IMR-90 (cell line): ENCODE measurements around the gene ID2. TPM values are rescaled to one million over a fixed set of nuclear protein-coding genes. Genes with fewer than 3 reads are reported as not detected.

Experiments used
- ATAC-seq: fragments of 200-7000 bp; cut with Tn5 transposase; 2 replicates; pipeline ENCODE4 v1.9.1; 2020; ENCODE audit warnings: low read depth, mild to moderate bottlenecking, moderate library complexity
- BruUV-seq: library from RNA; stranded (reverse); fragments of 400-500 nt; replicated peaks from 2 replicates; lab custom pipeline; 2021; lab: Mats Ljungman, UMichigan
- CTCF ChIA-PET: fragments of 300-600 bp; formaldehyde crosslinking; extraction: SDS; loops from one replicate; lab custom pipeline; 2021; ENCODE audit warnings: antibody characterized with exemption; lab: Yijun Ruan, JAX
- POLR2A ChIA-PET: fragments of 300-600 bp; sonication (Branson Sonifier 250); formaldehyde crosslinking; loops from one replicate; lab custom pipeline; 2022; ENCODE audit warnings: antibody characterized with exemption; ENCODE audit not compliant: unreplicated experiment; lab: Charles Lee
- DNase-seq: peaks from one replicate; pipeline ENCODE4 v3.0.0; 2013
- H2AFZ ChIP-seq: replicated peaks from 2 replicates; pipeline ENCODE3; 2013; ENCODE audit warnings: low read length, mild to moderate bottlenecking; ENCODE audit not compliant: poor library complexity
- H2AK5ac ChIP-seq: 2 replicates; pipeline ENCODE4 v1.6.1; 2013; ENCODE audit warnings: low read depth, low read length, inconsistent platforms
- H2AK9ac ChIP-seq: replicated peaks from 2 replicates; pipeline ENCODE3; 2013; ENCODE audit warnings: mild to moderate bottlenecking, low read depth, low read length, moderate library complexity; ENCODE audit not compliant: poor library complexity
- H2BK120ac ChIP-seq: 2 replicates; pipeline ENCODE4 v1.6.1; 2013; ENCODE audit warnings: low read depth, low read length, inconsistent platforms
- H2BK15ac ChIP-seq: 3 replicates; pipeline ENCODE4 v1.6.1; 2013; ENCODE audit warnings: low read depth, low read length, inconsistent platforms
- H2BK20ac ChIP-seq: 2 replicates; pipeline ENCODE4 v1.6.1; 2013; ENCODE audit warnings: low read depth, mild to moderate bottlenecking, inconsistent platforms, low read length, moderate library complexity
- H2BK5ac ChIP-seq: 2 replicates; pipeline ENCODE4 v1.6.1; 2013; ENCODE audit warnings: mild to moderate bottlenecking, low read depth, low read length, inconsistent platforms; ENCODE audit not compliant: poor library complexity, severe bottlenecking
- H3K14ac ChIP-seq: replicated peaks from 2 replicates; pipeline ENCODE4 v1.6.1; 2013; ENCODE audit warnings: low read depth, low read length, inconsistent platforms
- H3K18ac ChIP-seq: 2 replicates; pipeline ENCODE4 v1.6.1; 2013; ENCODE audit warnings: low read depth, low read length, control low read depth
- H3K23ac ChIP-seq: 2 replicates; pipeline ENCODE4 v1.6.1; 2013; ENCODE audit warnings: low read depth, low read length, inconsistent platforms
- H3K27ac ChIP-seq: 2 replicates; pipeline ENCODE4 v1.5.1; 2013; ENCODE audit warnings: mild to moderate bottlenecking, control low read depth, low read length; ENCODE audit not compliant: insufficient read depth
- H3K27me3 ChIP-seq: 2 replicates; pipeline ENCODE4 v1.6.1; 2013; ENCODE audit warnings: low read length; ENCODE audit not compliant: control insufficient read depth, insufficient read depth
- H3K36me3 ChIP-seq: 2 replicates; pipeline ENCODE4 v1.6.1; 2013; ENCODE audit warnings: low read length, mixed read lengths; ENCODE audit not compliant: control insufficient read depth, insufficient read depth
- H3K4ac ChIP-seq: 2 replicates; pipeline ENCODE4 v1.6.1; 2013; ENCODE audit warnings: low read depth, low read length, inconsistent platforms
- H3K4me1 ChIP-seq: 2 replicates; pipeline ENCODE4 v1.6.1; 2013; ENCODE audit warnings: low read length, mixed read lengths; ENCODE audit not compliant: control insufficient read depth, insufficient read depth
- H3K4me2 ChIP-seq: 2 replicates; pipeline ENCODE4 v1.6.1; 2013; ENCODE audit warnings: low read depth, mild to moderate bottlenecking, control low read depth, low read length, moderate library complexity
- H3K4me3 ChIP-seq: 2 replicates; pipeline ENCODE4 v1.5.1; 2013; ENCODE audit warnings: low read depth, mild to moderate bottlenecking, control low read depth, low read length, moderate library complexity; ENCODE audit not compliant: insufficient read depth
- H3K56ac ChIP-seq: 2 replicates; pipeline ENCODE4 v1.6.1; 2013; ENCODE audit warnings: low read length, inconsistent platforms; ENCODE audit not compliant: insufficient read depth; ENCODE audit errors: extremely low read depth
- H3K79me1 ChIP-seq, 2 experiments: 2 replicates each; pipeline ENCODE4 v1.6.1; 2013; ENCODE audit warnings: low read length in 2 of 2, inconsistent platforms in 1 of 2, low read depth in 1 of 2
- H3K9ac ChIP-seq: 2 replicates; pipeline ENCODE4 v1.6.1; 2013; ENCODE audit warnings: low read depth, low read length, control low read depth
- H3K9me1 ChIP-seq: 2 replicates; pipeline ENCODE4 v1.6.1; 2013; ENCODE audit warnings: low read length, inconsistent platforms; ENCODE audit not compliant: insufficient read depth
- H3K9me3 ChIP-seq: 2 replicates; pipeline ENCODE4 v1.6.1; 2013; ENCODE audit warnings: low read length; ENCODE audit not compliant: control insufficient read depth, insufficient read depth
- H4K20me1 ChIP-seq: 2 replicates; pipeline ENCODE4 v1.6.1; 2013; ENCODE audit warnings: low read length, inconsistent platforms; ENCODE audit not compliant: insufficient read depth
- H4K5ac ChIP-seq: 2 replicates; pipeline ENCODE4 v1.6.1; 2013; ENCODE audit warnings: mild to moderate bottlenecking, low read depth, low read length, control low read depth
- H4K8ac ChIP-seq, 2 experiments: 2 replicates each; pipeline ENCODE4 v1.6.1; 2013; ENCODE audit warnings: low read depth in 2 of 2, low read length in 2 of 2, control low read depth in 1 of 2, inconsistent platforms in 1 of 2
- H4K91ac ChIP-seq: 2 replicates; pipeline ENCODE4 v1.6.1; 2013; ENCODE audit warnings: low read depth, low read length, inconsistent platforms; ENCODE audit not compliant: insufficient read depth
- BHLHE40 ChIP-seq: fragments of 150-350 bp; IDR thresholded peaks from 2 replicates; pipeline ENCODE4 v1.6.1; 2016; ENCODE audit warnings: mild to moderate bottlenecking, low read depth, low read length
- CEBPB ChIP-seq: IDR thresholded peaks from 2 replicates; pipeline ENCODE4 v1.6.1; 2012; ENCODE audit warnings: low read depth, low read length, improper control_type of control experiment
- CTCF ChIP-seq: conservative IDR thresholded peaks from 2 replicates; pipeline ENCODE4 v1.5.1; 2012; ENCODE audit warnings: mild to moderate bottlenecking, low read depth, low read length, improper control_type of control experiment
- ELK1 ChIP-seq: fragments of 150-350 bp; IDR thresholded peaks from 2 replicates; pipeline ENCODE4 v1.6.1; 2016; ENCODE audit warnings: low read depth, mild to moderate bottlenecking, low read length, moderate library complexity, borderline replicate concordance
- FOS ChIP-seq: fragments of 150-350 bp; IDR thresholded peaks from 2 replicates; pipeline ENCODE4 v1.6.1; 2016; ENCODE audit warnings: low read depth, low read length
- MAZ ChIP-seq: IDR thresholded peaks from 2 replicates; pipeline ENCODE4 v1.6.1; 2012; ENCODE audit warnings: low read depth, mild to moderate bottlenecking, low read length, improper control_type of control experiment, moderate library complexity, borderline replicate concordance
- POLR2A ChIP-seq: IDR thresholded peaks from 2 replicates; pipeline ENCODE4 v1.6.1; 2012; ENCODE audit warnings: mild to moderate bottlenecking, low read depth, low read length
- RCOR1 ChIP-seq: IDR thresholded peaks from 2 replicates; pipeline ENCODE4 v1.6.1; 2012; ENCODE audit warnings: mild to moderate bottlenecking, low read length, improper control_type of control experiment; ENCODE audit not compliant: insufficient replicate concordance
- RFX5 ChIP-seq: IDR thresholded peaks from 2 replicates; pipeline ENCODE4 v1.8.0; 2012; ENCODE audit warnings: low read depth, mild to moderate bottlenecking, low read length, moderate library complexity
- SMC3 ChIP-seq: fragments of 150-350 bp; IDR thresholded peaks from 2 replicates; pipeline ENCODE4 v1.6.1; 2016; ENCODE audit warnings: low read depth, mild to moderate bottlenecking, antibody characterized with exemption, low read length, moderate library complexity
- WGBS, 2 experiments: methylation state at CpG; one replicate each; pipeline versions ENCODE4 v1.1.5 to v1.1.7; 2013; ENCODE audit warnings: missing lambda C conversion rate in 2 of 2; ENCODE audit not compliant: insufficient read length in 1 of 2; ENCODE audit errors: extremely low coverage in 2 of 2; 5-methylcytosine and 5-hydroxymethylcytosine counted together
- dilution Hi-C: fragments of 300-500 bp; cut with HindIII; formaldehyde crosslinking; loops from one replicate; pipeline ENCODE4 v1.14.3; 2018; ENCODE audit warnings: low sequenced_read_pairs; ENCODE audit not compliant: unreplicated experiment
- in situ Hi-C: fragments of 300-500 bp; cut with MboI; formaldehyde crosslinking; loops from 3 replicates; pipeline ENCODE4 v1.14.3; 2019; ENCODE audit warnings: low sequenced_read_pairs, inconsistent platforms, mixed read lengths
- intact Hi-C: fragments of 100-400 bp; cut with micrococcal nuclease; formaldehyde crosslinking; loops from 2 replicates; pipeline ENCODE4 v1.10.0; 2022
- polyA plus RNA-seq, 3 experiments: library from polyadenylated mRNA; depleted of rRNA; stranded (reverse); fragments of >200 nt; gene quantifications; 2 replicates each; pipeline ENCODE4 v1.2.3, GENCODE V29; 2012; ENCODE audit warnings: low replicate concordance in 1 of 3
- total RNA-seq: library from RNA; depleted of rRNA; stranded (reverse); fragments of >200 nt; gene quantifications from 2 replicates; pipeline ENCODE4 v1.2.3, GENCODE V29; 2012

Gene ID2
- total and polyA plus RNA-seq, 2 of the 4 experiments (the other 2 are of a cell fraction): 264 to 389 TPM

GRCh38 chr2:8685697-8686358 is 4.0 kb downstream of the ID2 start (continued):
- TF ChIP-seq FOS: no peak

- intact Hi-C loops: no loop called here
- no peak for DNase-seq
These were observed 10.1 kb downstream of the ID2 start for GRCh38 chr2:8691859-8692437.

More at GRCh38 chr2:8691859-8692437, 10.1 kb downstream of the ID2 start:
- Histone ChIP-seq H3K23ac (no peak overlapping the region), H3K9me1 (no peaks in the 10 kb centered on the region), H4K8ac (no peak overlapping the region), H4K5ac (no peak overlapping the region), H2BK5ac (no peak overlapping the region), H3K36me3 (no peaks in the 10 kb centered on the region), H3K18ac (no peak overlapping the region), H2BK120ac (no peak overlapping the region), H2AK9ac (no peak overlapping the region), H3K4me1 (no peaks in the 10 kb centered on the region), H4K91ac (no peak overlapping the region), H3K79me1 (no peaks in the 10 kb centered on the region), H2AK5ac (no peak overlapping the region), H3K27me3 (no peaks in the 10 kb centered on the region; the same call in 1 of the 2 replicates), H3K14ac (no peak overlapping the region), H3K9ac (no peak overlapping the region), H3K4ac (no peak overlapping the region), H4K20me1 (no peaks in the 10 kb centered on the region), H2BK20ac (no peak overlapping the region), H2BK15ac (no peak overlapping the region), H3K4me2 (no peak overlapping the region), H3K9me3 (no peaks in the 10 kb centered on the region), H3K56ac (no peak overlapping the region), H3K27ac (no peak overlapping the region), H3K4me3 (no peak overlapping the region), H2AFZ (no peak overlapping the region)
- ATAC-seq: no peak
- no TSS peak for BruUV-seq
- in situ Hi-C loops: loop anchor here (25.0 kb wide), 3 partner anchors 530 to 1580 kb away; no protein-coding TSS in a partner anchor
- TF ChIP-seq RCOR1: no peak
- TF ChIP-seq ELK1: no peak
- no peak for TF ChIP-seq FOS
- no peak for TF ChIP-seq SMC3
- TF ChIP-seq RFX5: no peak
- no peak for TF ChIP-seq POLR2A
- TF ChIP-seq MAZ: no peak
- no peak for TF ChIP-seq CTCF
- TF ChIP-seq CEBPB: no peak
- TF ChIP-seq BHLHE40: no peak
- WGBS, 2 experiments: no CpG with 5 or more reads among the region's 9 CpGs
- POLR2A ChIA-PET: no interaction called here
- dilution Hi-C loops: no loop called here
- CTCF ChIA-PET: interaction anchor here (0.8 kb wide), 1 partner anchor 87 kb away, joined by 3 read pairs; no protein-coding TSS in a partner anchor
